Keratinocyte (primary cell): ENCODE measurements around the gene AGAP1. TPM values are rescaled to one million over a fixed set of nuclear protein-coding genes. Genes with fewer than 3 reads are reported as not detected.

Source experiments
- DNase-seq: peaks from one replicate; pipeline ENCODE4 v3.0.0-alpha.2; 2011; ENCODE audit warnings: low read depth, missing footprints, low spot score
- FAIRE-seq: peaks from 2 replicates; lab custom pipeline; 2011; peaks lifted over from hg19 to GRCh38; lab: Jason Lieb, UNC
- H2AFZ ChIP-seq: 2 replicates; pipeline ENCODE4 v1.6.0; 2012; ENCODE audit warnings: low read length, control low read depth, inconsistent platforms; ENCODE audit not compliant: control insufficient read depth
- H3K27ac ChIP-seq: 2 replicates; pipeline ENCODE4 v1.5.1; 2011; ENCODE audit warnings: low read length; ENCODE audit not compliant: control insufficient read depth, insufficient read depth
- H3K27me3 ChIP-seq: 3 replicates; pipeline ENCODE4 v1.6.0; 2011; ENCODE audit warnings: low read length; ENCODE audit not compliant: control insufficient read depth, insufficient read depth; ENCODE audit errors: extremely low read depth
- H3K36me3 ChIP-seq, 2 experiments: 2 replicates in 1 of 2; 3 replicates in 1 of 2; pipeline ENCODE4 v1.5.1; 2011; ENCODE audit warnings: low read length in 2 of 2, mild to moderate bottlenecking in 1 of 2; ENCODE audit not compliant: control insufficient read depth in 2 of 2, insufficient read depth in 2 of 2; ENCODE audit errors: extremely low read depth in 1 of 2
- H3K4me1 ChIP-seq: 3 replicates; pipeline ENCODE4 v1.5.1; 2011; ENCODE audit warnings: low read length; ENCODE audit not compliant: control insufficient read depth, insufficient read depth; ENCODE audit errors: extremely low read depth
- H3K4me2 ChIP-seq: 3 replicates; pipeline ENCODE4 v1.6.0; 2011; ENCODE audit warnings: low read depth, low read length; ENCODE audit not compliant: control insufficient read depth, insufficient read depth; ENCODE audit errors: extremely low read depth
- H3K4me3 ChIP-seq, 3 experiments: fragments of 200-600 bp in 1 of 3; sonication (generic) in 1 of 3; 2 replicates in 2 of 3; 3 replicates in 1 of 3; pipeline ENCODE4 v1.5.1; 2011 to 2016; ENCODE audit warnings: low read length in 3 of 3, mild to moderate bottlenecking in 3 of 3, control low read depth in 2 of 3, inconsistent platforms in 1 of 3, low read depth in 1 of 3, mixed read lengths in 1 of 3, mixed run types in 1 of 3, moderate library complexity in 1 of 3; ENCODE audit not compliant: control insufficient read depth in 2 of 3, insufficient read depth in 2 of 3; ENCODE audit errors: extremely low read depth in 1 of 3
- H3K79me2 ChIP-seq: 2 replicates; pipeline ENCODE4 v1.6.0; 2012; ENCODE audit warnings: low read length; ENCODE audit not compliant: control insufficient read depth, insufficient read depth
- H3K9ac ChIP-seq: 3 replicates; pipeline ENCODE4 v1.6.0; 2011; ENCODE audit warnings: low read length; ENCODE audit not compliant: control insufficient read depth, insufficient read depth; ENCODE audit errors: extremely low read depth
- H3K9me1 ChIP-seq: 3 replicates; pipeline ENCODE4 v1.6.0; 2011; ENCODE audit warnings: low read length; ENCODE audit not compliant: control insufficient read depth, insufficient read depth; ENCODE audit errors: extremely low read depth
- H3K9me3 ChIP-seq: 2 replicates; pipeline ENCODE4 v1.5.1; 2012; ENCODE audit warnings: low read depth, low read length; ENCODE audit not compliant: control insufficient read depth
- H4K20me1 ChIP-seq: 3 replicates; pipeline ENCODE4 v1.6.0; 2011; ENCODE audit warnings: low read length; ENCODE audit not compliant: control insufficient read depth, insufficient read depth; ENCODE audit errors: extremely low read depth
- EZH2 ChIP-seq: IDR thresholded peaks from one replicate; pipeline ENCODE4 v1.6.1; 2012; ENCODE audit warnings: inconsistent platforms, mild to moderate bottlenecking, low read length, moderate library complexity
- dilution Hi-C: fragments of 300-500 bp; cut with MboI; formaldehyde crosslinking; loops from one replicate; pipeline ENCODE4 v1.7.0; 2020; ENCODE audit warnings: low sequenced_read_pairs; ENCODE audit not compliant: extremely low pct_ligation_motif_present
- polyA plus RNA-seq, 5 experiments: library from polyadenylated mRNA; depleted of rRNA in 3 of 5; stranded (reverse) in 3 of 5; stranded (forward) in 1 of 5; unstranded in 1 of 5; fragments of >200 nt; gene quantifications; 1 replicate in 1 of 5; 2 replicates in 3 of 5; 3 replicates in 1 of 5; pipeline versions ENCODE4 v1.2.1 to v1.2.3, GENCODE V29; 2011 to 2012; ENCODE audit warnings: missing spikeins in 2 of 5, low read depth in 1 of 5, low replicate concordance in 1 of 5
- TF ChIP-seq, protein P1 (sequence below), 3 experiments: IDR thresholded peaks in 1 of 3; conservative IDR thresholded peaks in 1 of 3; optimal IDR thresholded peaks in 1 of 3; 2 replicates in 2 of 3; 3 replicates in 1 of 3; pipeline versions ENCODE3 to v1.5.1; 2011; ENCODE audit warnings: low read length in 3 of 3, mild to moderate bottlenecking in 3 of 3, moderate library complexity in 2 of 3, control low read depth in 1 of 3, inconsistent platforms in 1 of 3; ENCODE audit not compliant: insufficient read depth in 2 of 3; ENCODE audit errors: extremely low read depth in 1 of 3

AGAP1 gene
- polyA plus RNA-seq, 1 donor (not counting 4 experiments of a cell fraction or from before 2014, with no cell fraction given), result 12.6 TPM

DNA sequence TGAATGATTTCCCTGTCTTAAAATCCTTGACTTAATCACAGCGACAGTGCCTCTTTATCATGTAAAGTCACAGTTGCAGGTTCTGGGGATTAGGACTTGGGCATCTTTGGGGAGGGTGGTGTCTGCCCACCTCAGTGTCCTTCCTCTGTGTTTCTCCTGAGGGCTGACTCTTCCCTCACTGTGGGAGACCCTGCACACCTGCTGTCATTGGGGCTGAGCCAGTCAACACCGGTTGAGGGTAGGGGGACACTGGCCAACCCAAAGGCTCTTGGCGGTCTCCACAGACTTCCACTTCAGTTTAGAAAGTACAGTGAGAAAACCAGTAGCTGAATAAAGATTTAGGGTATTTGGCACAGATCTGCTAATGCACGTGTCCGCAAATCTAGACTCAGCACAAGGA lies 36.9 kb downstream of the AGAP1 start:
- Histone ChIP-seq H3K9me1 (peaks cover 3% of the 10 kb centered on the region), H3K4me1 (peaks cover 12% of the 10 kb centered on the region), H3K9ac (no peak overlapping the region), H3K9me3 (no peaks in the 10 kb centered on the region), H3K4me2 (no peak overlapping the region), H3K79me2 (peaks cover 41% of the 10 kb centered on the region), H3K27ac (no peak overlapping the region), H3K27me3 (no peaks in the 10 kb centered on the region), H4K20me1 (peaks cover 13% of the 10 kb centered on the region), H2AFZ (no peak overlapping the region), H3K36me3 (no peaks in the 10 kb centered on the region), H3K4me3 (no peak overlapping the region)
- FAIRE-seq (no peak), DNase-seq (no peak)
- dilution Hi-C loops, result no loop called here
- no peak for TF ChIP-seq EZH2
- TF ChIP-seq, protein P1, sequence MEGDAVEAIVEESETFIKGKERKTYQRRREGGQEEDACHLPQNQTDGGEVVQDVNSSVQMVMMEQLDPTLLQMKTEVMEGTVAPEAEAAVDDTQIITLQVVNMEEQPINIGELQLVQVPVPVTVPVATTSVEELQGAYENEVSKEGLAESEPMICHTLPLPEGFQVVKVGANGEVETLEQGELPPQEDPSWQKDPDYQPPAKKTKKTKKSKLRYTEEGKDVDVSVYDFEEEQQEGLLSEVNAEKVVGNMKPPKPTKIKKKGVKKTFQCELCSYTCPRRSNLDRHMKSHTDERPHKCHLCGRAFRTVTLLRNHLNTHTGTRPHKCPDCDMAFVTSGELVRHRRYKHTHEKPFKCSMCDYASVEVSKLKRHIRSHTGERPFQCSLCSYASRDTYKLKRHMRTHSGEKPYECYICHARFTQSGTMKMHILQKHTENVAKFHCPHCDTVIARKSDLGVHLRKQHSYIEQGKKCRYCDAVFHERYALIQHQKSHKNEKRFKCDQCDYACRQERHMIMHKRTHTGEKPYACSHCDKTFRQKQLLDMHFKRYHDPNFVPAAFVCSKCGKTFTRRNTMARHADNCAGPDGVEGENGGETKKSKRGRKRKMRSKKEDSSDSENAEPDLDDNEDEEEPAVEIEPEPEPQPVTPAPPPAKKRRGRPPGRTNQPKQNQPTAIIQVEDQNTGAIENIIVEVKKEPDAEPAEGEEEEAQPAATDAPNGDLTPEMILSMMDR (optimal IDR thresholded peaks at IDR 0.05 in 1 of 3, IDR thresholded peaks at IDR 0.05 in 1 of 3, conservative IDR thresholded peaks at IDR 0.05 in 1 of 3; ENCODE audit: extremely low read depth in 1 of 3, insufficient read depth in 2 of 3, low read length in 3 of 3), result no peak

DNA sequence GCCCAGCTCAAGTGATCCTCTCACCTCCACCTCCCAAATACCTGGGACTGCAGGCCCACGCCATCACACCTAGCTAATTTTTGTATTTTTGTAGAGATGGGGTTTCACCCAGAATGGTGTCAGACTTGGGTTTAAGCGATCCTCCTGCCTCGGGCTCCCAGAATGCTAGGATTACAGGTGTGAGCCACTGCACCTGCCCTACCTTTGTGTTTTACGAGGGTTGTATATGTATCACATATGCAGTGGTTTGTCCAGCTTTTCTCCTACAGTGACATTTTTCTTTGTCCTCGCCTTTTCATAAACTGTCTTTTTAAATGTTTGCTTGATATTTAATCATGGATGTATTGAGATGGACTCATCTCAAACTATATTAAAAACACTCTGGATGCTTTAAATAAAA lies 38.5 kb downstream of the AGAP1 start:
- Histone ChIP-seq H3K9ac (no peak overlapping the region), H3K79me2 (peaks cover 48% of the 10 kb centered on the region), H3K4me1 (peaks cover 12% of the 10 kb centered on the region), H4K20me1 (peaks cover 19% of the 10 kb centered on the region), H3K36me3 (no peaks in the 10 kb centered on the region), H3K27me3 (no peaks in the 10 kb centered on the region), H2AFZ (no peak overlapping the region), H3K9me1 (peaks cover 3% of the 10 kb centered on the region), H3K4me3 (no peak overlapping the region), H3K4me2 (no peak overlapping the region), H3K27ac (no peak overlapping the region), H3K9me3 (no peaks in the 10 kb centered on the region)
- DNase-seq (no peak), FAIRE-seq (no peak)
- TF ChIP-seq, protein P1 (optimal IDR thresholded peaks at IDR 0.05 in 1 of 3, IDR thresholded peaks at IDR 0.05 in 1 of 3, conservative IDR thresholded peaks at IDR 0.05 in 1 of 3; ENCODE audit: extremely low read depth in 1 of 3, insufficient read depth in 2 of 3, low read length in 3 of 3), result no peak
- no peak for TF ChIP-seq EZH2
- dilution Hi-C loops, result no loop called here
